ENCODE results near the gene UMPS.
A peak's percentile ranks its signal among the peaks of the same experiment; 100 is the strongest.

Gene UMPS

DNA sequence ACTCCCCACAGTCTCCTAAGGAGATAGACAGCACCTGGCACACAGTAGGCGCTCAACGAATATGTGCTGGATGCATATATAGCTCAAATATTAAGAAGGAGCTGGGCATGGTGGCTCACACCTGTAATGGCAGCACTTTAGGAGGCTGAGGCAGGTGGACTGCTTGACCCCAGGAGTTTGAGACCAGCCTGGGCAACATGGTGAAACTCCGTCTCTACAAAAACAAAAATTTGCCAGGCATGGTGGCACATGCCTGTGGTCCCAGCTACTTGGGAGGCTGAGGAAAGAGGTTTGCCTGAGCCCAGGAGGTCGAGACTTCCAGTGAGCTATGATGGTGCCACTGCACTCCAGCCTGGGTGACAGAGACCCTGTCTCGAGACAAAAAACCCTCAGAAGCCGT lies 37.4 kb downstream of the UMPS start:
- peaks cover 3 to 38% (median 34%) of the 10 kb centered on the region in 5 donors for H3K4me1 ChIP-seq (ENCODE audit: control insufficient read depth in 5 of 5, insufficient read depth in 5 of 5, low read length in 5 of 5)
- H3K36me3 ChIP-seq (ENCODE audit: control insufficient read depth in 5 of 5, insufficient read depth in 5 of 5, low read length in 5 of 5): peaks cover 6 to 75% (median 73%) of the 10 kb centered on the region in 5 donors
- no peak overlapping the region for H3K27ac ChIP-seq (ENCODE audit: low read depth, low read length)

DNA sequence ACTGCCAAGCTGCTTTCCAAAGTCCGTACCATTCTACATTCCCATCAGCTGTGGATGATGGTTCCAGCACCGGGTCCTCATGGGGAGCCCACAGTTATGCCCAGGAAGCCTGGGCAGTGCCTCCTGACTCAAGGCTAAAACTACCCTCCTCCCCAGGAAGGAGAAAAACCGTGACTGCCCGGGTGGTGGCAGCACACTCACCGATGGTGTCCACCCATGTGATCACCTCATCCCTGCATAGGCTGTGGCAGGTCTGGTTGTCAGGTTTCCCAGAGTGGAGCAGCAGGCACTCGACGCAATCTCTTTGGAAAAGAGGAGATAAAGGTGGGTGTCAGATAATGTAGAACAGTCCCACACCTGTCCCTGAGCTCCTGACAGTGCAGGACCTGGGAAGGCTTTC lies 38.6 kb downstream of the UMPS start:
- no peaks in the 10 kb centered on the region for H3K27me3 ChIP-seq (ENCODE audit: control insufficient read depth in 5 of 5, insufficient read depth in 4 of 5, low read length in 5 of 5)
- no peak overlapping the region for H3K4me3 ChIP-seq (ENCODE audit: low read depth in 1 of 5, low read length in 5 of 5)
- H3K27ac ChIP-seq (ENCODE audit: low read depth, low read length): no peak overlapping the region
- peaks cover 3 to 45% (median 45%) of the 10 kb centered on the region in 5 donors for H3K4me1 ChIP-seq (ENCODE audit: control insufficient read depth in 5 of 5, insufficient read depth in 5 of 5, low read length in 5 of 5)
- peaks cover 6 to 69% (median 63%) of the 10 kb centered on the region in 5 donors for H3K36me3 ChIP-seq (ENCODE audit: control insufficient read depth in 5 of 5, insufficient read depth in 5 of 5, low read length in 5 of 5)
- H3K9me3 ChIP-seq (ENCODE audit: control insufficient read depth in 5 of 5, low read length in 5 of 5): no peaks in the 10 kb centered on the region
- no peak overlapping the region for H3K9ac ChIP-seq (ENCODE audit: low read length in 5 of 5)

More for the DNA sequence above, 37.4 kb downstream of the UMPS start:
- Histone ChIP-seq H3K9me3 (ENCODE audit: control insufficient read depth in 5 of 5, low read length in 5 of 5) (no peaks in the 10 kb centered on the region), H3K27me3 (ENCODE audit: control insufficient read depth in 5 of 5, insufficient read depth in 4 of 5, low read length in 5 of 5) (no peaks in the 10 kb centered on the region), H3K9ac (ENCODE audit: low read length in 5 of 5) (no peak overlapping the region), H3K4me3 (ENCODE audit: low read depth in 1 of 5, low read length in 5 of 5) (no peak overlapping the region)

DNA sequence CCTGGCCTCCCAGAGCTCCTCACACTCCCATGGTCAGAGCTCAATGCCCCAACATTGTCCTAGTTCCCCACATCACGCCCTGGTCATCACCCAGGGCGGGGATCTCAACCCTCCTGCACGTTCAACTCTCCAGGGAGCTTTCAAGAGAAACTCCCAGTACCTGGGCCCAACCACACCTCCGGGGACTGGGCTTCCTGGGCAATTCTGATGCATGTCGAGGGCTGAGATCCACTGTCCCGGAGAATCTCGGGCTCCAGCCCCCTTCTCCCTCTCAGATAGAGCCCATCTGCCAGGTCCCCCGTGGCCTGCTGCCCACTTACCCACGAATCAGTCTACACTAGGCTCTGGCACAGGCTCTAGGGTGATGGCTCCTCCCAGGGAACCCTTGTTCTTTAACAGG lies 39.2 kb downstream of the UMPS start:
- H3K4me1 ChIP-seq (ENCODE audit: control insufficient read depth in 5 of 5, insufficient read depth in 5 of 5, low read length in 5 of 5): peaks cover 7 to 47% (median 45%) of the 10 kb centered on the region in 5 donors
- H3K4me3 ChIP-seq (ENCODE audit: low read depth in 1 of 5, low read length in 5 of 5): no peak overlapping the region
- H3K36me3 ChIP-seq (ENCODE audit: control insufficient read depth in 5 of 5, insufficient read depth in 5 of 5, low read length in 5 of 5): peaks cover 6 to 63% (median 58%) of the 10 kb centered on the region in 5 donors
- no peaks in the 10 kb centered on the region for H3K27me3 ChIP-seq (ENCODE audit: control insufficient read depth in 5 of 5, insufficient read depth in 4 of 5, low read length in 5 of 5)
- no peak overlapping the region for H3K9ac ChIP-seq (ENCODE audit: low read length in 5 of 5)
- no peaks in the 10 kb centered on the region for H3K9me3 ChIP-seq (ENCODE audit: control insufficient read depth in 5 of 5, low read length in 5 of 5)
- H3K27ac ChIP-seq (ENCODE audit: low read depth, low read length): no peak overlapping the region

DNA sequence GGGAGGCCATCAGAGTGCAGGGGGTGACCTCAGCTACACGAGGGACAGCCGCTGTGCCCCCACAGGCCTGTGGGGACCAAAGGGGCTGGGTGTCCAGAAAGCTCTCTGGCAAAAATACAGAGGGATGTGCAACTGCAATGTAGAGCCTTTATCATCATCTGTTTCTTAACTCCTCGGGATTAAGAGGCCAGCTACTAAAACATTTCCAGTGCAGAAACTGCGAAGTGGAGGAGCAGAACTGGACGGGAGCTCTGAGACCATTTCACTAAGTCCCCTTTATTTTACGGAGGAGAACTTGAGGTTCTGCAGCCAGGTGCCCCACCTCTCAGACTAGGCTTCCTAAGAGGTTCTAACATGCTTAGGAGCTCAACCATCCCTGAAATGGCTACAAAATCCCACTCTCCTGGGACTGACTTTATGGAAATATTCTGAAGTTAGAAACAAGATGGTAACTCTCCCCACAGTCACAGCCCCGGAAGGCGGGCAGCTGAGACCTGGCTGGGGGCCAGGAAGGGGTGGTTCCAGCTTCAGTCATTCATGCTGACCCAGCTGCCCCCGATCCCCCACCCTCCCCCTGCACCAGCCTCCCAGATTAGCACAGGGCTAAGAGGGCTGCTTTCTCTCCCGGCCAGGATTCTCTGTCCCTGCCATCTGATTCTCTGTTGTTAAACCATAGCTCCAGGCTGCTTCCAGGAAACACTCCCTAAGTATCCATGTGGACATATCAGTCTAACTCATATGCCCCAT lies 40.3 kb downstream of the UMPS start:
- H3K27me3 ChIP-seq (ENCODE audit: control insufficient read depth in 5 of 5, insufficient read depth in 4 of 5, low read length in 5 of 5): no peaks in the 10 kb centered on the region
- H3K4me3 ChIP-seq (ENCODE audit: low read depth in 1 of 5, low read length in 5 of 5): no peak overlapping the region
- H3K9ac ChIP-seq (ENCODE audit: low read length in 5 of 5): no peak overlapping the region
- peaks cover 12 to 53% (median 48%) of the 10 kb centered on the region in 5 donors for H3K4me1 ChIP-seq (ENCODE audit: control insufficient read depth in 5 of 5, insufficient read depth in 5 of 5, low read length in 5 of 5)
- H3K36me3 ChIP-seq (ENCODE audit: control insufficient read depth in 5 of 5, insufficient read depth in 5 of 5, low read length in 5 of 5): peaks cover 6 to 58% (median 51%) of the 10 kb centered on the region in 5 donors
- H3K9me3 ChIP-seq (ENCODE audit: control insufficient read depth in 5 of 5, low read length in 5 of 5): no peaks in the 10 kb centered on the region
- peak overlapping the region; percentile 83 for H3K27ac ChIP-seq (ENCODE audit: low read depth, low read length)

- H3K27me3 ChIP-seq (ENCODE audit: control insufficient read depth in 5 of 5, insufficient read depth in 4 of 5, low read length in 5 of 5): no peaks in the 10 kb centered on the region
- peaks cover 6 to 58% (median 48%) of the 10 kb centered on the region in 5 donors for H3K36me3 ChIP-seq (ENCODE audit: control insufficient read depth in 5 of 5, insufficient read depth in 5 of 5, low read length in 5 of 5)
- no peak overlapping the region for H3K9ac ChIP-seq (ENCODE audit: low read length in 5 of 5)
- no peak overlapping the region for H3K4me3 ChIP-seq (ENCODE audit: low read depth in 1 of 5, low read length in 5 of 5)
- H3K27ac ChIP-seq (ENCODE audit: low read depth, low read length): peak overlapping the region; percentile 83
- peaks cover 12 to 59% (median 52%) of the 10 kb centered on the region in 5 donors for H3K4me1 ChIP-seq (ENCODE audit: control insufficient read depth in 5 of 5, insufficient read depth in 5 of 5, low read length in 5 of 5)
- H3K9me3 ChIP-seq (ENCODE audit: control insufficient read depth in 5 of 5, low read length in 5 of 5): no peaks in the 10 kb centered on the region
Observed at GRCh38 chr3:124771083-124771445, 40.8 kb downstream of the UMPS start.

GRCh38 chr3:124772081-124772831 lies 42.0 kb downstream of the UMPS start:
- peaks cover 5 to 55% (median 43%) of the 10 kb centered on the region in 5 donors for H3K36me3 ChIP-seq (ENCODE audit: control insufficient read depth in 5 of 5, insufficient read depth in 5 of 5, low read length in 5 of 5)
- H3K4me3 ChIP-seq (ENCODE audit: low read depth in 1 of 5, low read length in 5 of 5): no peak overlapping the region
- no peaks in the 10 kb centered on the region for H3K9me3 ChIP-seq (ENCODE audit: control insufficient read depth in 5 of 5, low read length in 5 of 5)
- no peaks in the 10 kb centered on the region for H3K27me3 ChIP-seq (ENCODE audit: control insufficient read depth in 5 of 5, insufficient read depth in 4 of 5, low read length in 5 of 5)
- H3K4me1 ChIP-seq (ENCODE audit: control insufficient read depth in 5 of 5, insufficient read depth in 5 of 5, low read length in 5 of 5): peaks cover 12 to 60% (median 55%) of the 10 kb centered on the region in 5 donors
- peak overlapping the region; percentile 83 for H3K27ac ChIP-seq (ENCODE audit: low read depth, low read length)
- no peak overlapping the region for H3K9ac ChIP-seq (ENCODE audit: low read length in 5 of 5)

DNA sequence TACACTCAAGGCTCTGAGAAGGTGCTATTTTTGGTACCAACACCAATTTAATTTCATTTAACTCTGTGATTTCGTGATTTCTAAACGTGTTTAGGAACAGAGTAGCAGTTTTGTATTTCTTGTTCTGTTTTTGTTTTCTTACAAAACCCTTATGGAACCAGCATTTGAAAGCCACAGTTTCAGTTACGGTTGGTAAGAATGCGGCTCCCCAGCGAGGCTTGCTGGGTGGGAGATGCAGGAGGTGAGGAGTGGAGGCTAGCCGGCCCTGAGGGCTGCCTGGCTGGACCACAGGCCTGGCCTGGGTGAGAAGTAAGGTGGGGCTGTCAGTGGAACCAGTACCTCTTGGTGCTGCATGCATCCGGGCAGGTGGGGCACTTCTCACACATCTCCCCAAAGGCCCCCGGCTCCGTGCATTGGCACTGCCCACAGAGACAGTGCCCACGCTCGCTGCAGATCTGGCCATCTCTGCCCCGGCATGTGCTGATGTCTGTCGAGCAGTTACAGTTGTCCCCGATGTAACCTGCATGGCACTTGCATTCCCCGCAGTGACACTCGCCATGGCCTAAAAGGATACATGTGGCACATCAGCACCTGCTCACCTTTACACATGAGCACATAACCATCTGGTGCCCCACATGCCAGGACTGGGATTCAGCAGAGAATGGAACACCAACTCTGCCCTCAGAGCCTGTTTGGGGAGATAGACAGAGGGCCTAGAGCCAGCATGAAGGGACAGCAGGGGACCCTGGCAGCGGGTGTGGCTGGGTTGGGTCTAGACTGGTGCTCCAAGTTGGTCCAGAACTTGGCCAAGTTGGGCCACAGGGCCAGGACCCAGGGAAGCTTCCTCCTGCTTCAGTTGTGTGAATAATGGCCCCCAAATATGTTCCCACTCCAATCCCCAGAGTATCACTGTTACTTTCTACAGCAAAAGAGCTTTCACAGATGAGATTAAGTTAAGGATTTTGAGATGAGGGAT lies 43.4 kb downstream of the UMPS start:
- Histone ChIP-seq H3K9ac (ENCODE audit: low read length in 5 of 5) (no peak overlapping the region), H3K27ac (ENCODE audit: low read depth, low read length) (peak overlapping the region; percentile 83), H3K4me1 (ENCODE audit: control insufficient read depth in 5 of 5, insufficient read depth in 5 of 5, low read length in 5 of 5) (peaks cover 12 to 65% (median 60%) of the 10 kb centered on the region in 5 donors)

GRCh38 chr3:124774327-124774718 lies 44.1 kb downstream of the UMPS start:
- Histone ChIP-seq H3K27ac (ENCODE audit: low read depth, low read length) (peak overlapping the region; percentile 83), H3K27me3 (ENCODE audit: control insufficient read depth in 5 of 5, insufficient read depth in 4 of 5, low read length in 5 of 5) (no peaks in the 10 kb centered on the region), H3K4me3 (ENCODE audit: low read depth in 1 of 5, low read length in 5 of 5) (no peak overlapping the region), H3K36me3 (ENCODE audit: control insufficient read depth in 5 of 5, insufficient read depth in 5 of 5, low read length in 5 of 5) (peaks cover 0 to 51% (median 24%) of the 10 kb centered on the region in 5 donors), H3K9ac (ENCODE audit: low read length in 5 of 5) (peak overlapping the region in 1 of 5 donors; percentile 31), H3K9me3 (ENCODE audit: control insufficient read depth in 5 of 5, low read length in 5 of 5) (no peaks in the 10 kb centered on the region), H3K4me1 (ENCODE audit: control insufficient read depth in 5 of 5, insufficient read depth in 5 of 5, low read length in 5 of 5) (peaks cover 12 to 72% (median 67%) of the 10 kb centered on the region in 5 donors)

More for the DNA sequence above, 43.4 kb downstream of the UMPS start:
- Histone ChIP-seq H3K27me3 (ENCODE audit: control insufficient read depth in 5 of 5, insufficient read depth in 4 of 5, low read length in 5 of 5) (no peaks in the 10 kb centered on the region), H3K9me3 (ENCODE audit: control insufficient read depth in 5 of 5, low read length in 5 of 5) (no peaks in the 10 kb centered on the region), H3K4me3 (ENCODE audit: low read depth in 1 of 5, low read length in 5 of 5) (no peak overlapping the region), H3K36me3 (ENCODE audit: control insufficient read depth in 5 of 5, insufficient read depth in 5 of 5, low read length in 5 of 5) (peaks cover 0 to 51% (median 29%) of the 10 kb centered on the region in 5 donors)

GRCh38 chr3:124774841-124775402 lies 44.7 kb downstream of the UMPS start:
- Histone ChIP-seq H3K27me3 (ENCODE audit: control insufficient read depth in 5 of 5, insufficient read depth in 4 of 5, low read length in 5 of 5) (no peaks in the 10 kb centered on the region), H3K4me3 (ENCODE audit: low read depth in 1 of 5, low read length in 5 of 5) (no peak overlapping the region), H3K36me3 (ENCODE audit: control insufficient read depth in 5 of 5, insufficient read depth in 5 of 5, low read length in 5 of 5) (peaks cover 0 to 51% (median 21%) of the 10 kb centered on the region in 5 donors), H3K4me1 (ENCODE audit: control insufficient read depth in 5 of 5, insufficient read depth in 5 of 5, low read length in 5 of 5) (peaks cover 12 to 78% (median 71%) of the 10 kb centered on the region in 5 donors), H3K9ac (ENCODE audit: low read length in 5 of 5) (no peak overlapping the region), H3K27ac (ENCODE audit: low read depth, low read length) (peak overlapping the region; percentile 83), H3K9me3 (ENCODE audit: control insufficient read depth in 5 of 5, low read length in 5 of 5) (no peaks in the 10 kb centered on the region)

All from subcutaneous abdominal adipose tissue (tissue), 5 donors.